GM12891 (cell line): Measurements from ENCODE around the gene MRPL21.

Experiments used
- PAX5 ChIP-seq: IDR thresholded peaks from 2 replicates; pipeline ENCODE4 v1.6.1; 2011; ENCODE audit warnings: low read length, moderate library complexity, mild to moderate bottlenecking; ENCODE audit not compliant: insufficient read depth, severe bottlenecking
- POLR2A ChIP-seq: IDR thresholded peaks from 2 replicates; pipeline ENCODE4 v1.6.1; 2011; ENCODE audit warnings: low read depth, low read length, control low read depth
- POLR2AphosphoS5 ChIP-seq: IDR thresholded peaks from 2 replicates; pipeline ENCODE4 v1.6.1; 2011; ENCODE audit warnings: low read depth, low read length, control low read depth
- SPI1 ChIP-seq: IDR thresholded peaks from 2 replicates; pipeline ENCODE4 v1.6.1; 2011; ENCODE audit warnings: low read depth, low read length, control low read depth
- TAF1 ChIP-seq: IDR thresholded peaks from 2 replicates; pipeline ENCODE4 v1.6.1; 2011; ENCODE audit warnings: low read depth, low read length, control low read depth

- TF ChIP-seq POLR2A, result no peak
- no peak for TF ChIP-seq TAF1
- TF ChIP-seq POLR2AphosphoS5, result no peak
- TF ChIP-seq SPI1, result no peak
- no peak for TF ChIP-seq PAX5
Measured at GRCh38 chr11:68948496-68948895, 44.9 kb upstream of the MRPL21 start.
